KMS-11 (cell line): ENCODE results near the gene RNF44.
"Not testable (repeated sequence)": the region's sequence is repeated elsewhere in the genome, so short reads cannot be mapped to it uniquely, and the experiment has no call there.

ENCODE experiments used
- H2AFZ ChIP-seq: fragments of 200-600 bp; sonication (generic); 2 replicates; pipeline ENCODE4 v1.6.1; 2016; ENCODE audit warnings: antibody characterized with exemption, mixed run types, low read depth
- H3K27ac ChIP-seq: fragments of 200-600 bp; sonication (generic); 2 replicates; pipeline ENCODE4 v1.6.1; 2016; ENCODE audit warnings: mild to moderate bottlenecking, mixed run types
- H3K27me3 ChIP-seq: fragments of 200-600 bp; sonication (generic); 2 replicates; pipeline ENCODE4 v1.6.1; 2017; ENCODE audit warnings: mild to moderate bottlenecking, low read depth, mixed run types, moderate library complexity; ENCODE audit not compliant: insufficient read depth
- H3K36me3 ChIP-seq: fragments of 200-600 bp; sonication (generic); 2 replicates; pipeline ENCODE4 v1.6.1; 2017; ENCODE audit warnings: mild to moderate bottlenecking, mixed run types; ENCODE audit not compliant: insufficient read depth
- H3K4me1 ChIP-seq: fragments of 200-600 bp; sonication (generic); 2 replicates; pipeline ENCODE4 v1.6.1; 2016; ENCODE audit warnings: mild to moderate bottlenecking, low read depth, mixed run types; ENCODE audit not compliant: poor library complexity, severe bottlenecking
- H3K4me2 ChIP-seq: fragments of 200-600 bp; sonication (generic); 2 replicates; pipeline ENCODE4 v1.7.0; 2016; ENCODE audit warnings: mild to moderate bottlenecking, mixed run types
- H3K4me3 ChIP-seq: fragments of 200-600 bp; sonication (generic); IDR thresholded peaks from 2 replicates; pipeline ENCODE4 v1.6.1; 2017; ENCODE audit warnings: low read depth, low read length, mixed read lengths; ENCODE audit not compliant: insufficient read depth
- H3K79me2 ChIP-seq: fragments of 200-600 bp; sonication (generic); 2 replicates; pipeline ENCODE4 v1.6.1; 2016; ENCODE audit warnings: low read depth, mixed run types; ENCODE audit not compliant: insufficient read depth
- H3K9ac ChIP-seq: fragments of 200-600 bp; sonication (generic); 2 replicates; pipeline ENCODE4 v1.6.1; 2016; ENCODE audit warnings: mild to moderate bottlenecking, mixed run types
- H4K20me1 ChIP-seq: fragments of 200-600 bp; sonication (generic); 2 replicates; pipeline ENCODE4 v1.6.1; 2016; ENCODE audit warnings: mild to moderate bottlenecking, mixed run types; ENCODE audit not compliant: insufficient read depth
- TF ChIP-seq, protein P1 (sequence below): fragments of 200-600 bp; sonication (generic); conservative IDR thresholded peaks from 2 replicates; pipeline ENCODE4 v1.6.1; 2017; ENCODE audit warnings: low read depth, mild to moderate bottlenecking, antibody characterized with exemption, low read length, moderate library complexity, mixed read lengths

RNF44 gene

DNA sequence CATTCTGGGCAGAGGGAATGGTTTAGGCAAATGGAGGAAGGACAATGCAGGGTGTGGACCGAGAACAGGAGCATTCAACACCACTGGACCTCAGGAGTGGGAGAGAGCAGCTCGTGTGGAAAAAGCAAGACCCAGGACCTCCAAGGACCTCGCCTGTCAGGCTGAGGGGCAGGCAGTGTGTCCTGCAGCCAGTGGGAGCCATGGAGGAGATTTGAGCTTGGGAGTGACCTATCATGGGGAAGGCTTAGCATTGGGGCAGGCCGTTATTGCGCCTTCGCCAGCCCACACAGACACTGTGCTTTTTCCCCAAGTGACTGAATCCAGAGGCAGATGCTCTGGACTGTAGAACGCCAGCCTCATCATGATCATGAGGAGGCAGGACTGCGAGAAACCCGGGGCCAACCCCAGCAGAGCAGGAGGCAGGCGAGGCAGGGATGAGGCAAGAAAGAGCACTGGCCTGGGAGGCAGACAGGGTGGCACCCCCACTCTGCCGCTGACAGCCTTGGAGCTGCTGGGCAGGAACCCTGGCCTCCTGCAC lies 15.2 kb upstream of the RNF44 start:
- Histone ChIP-seq H3K27ac (no peak overlapping the region), H4K20me1 (no peaks in the 10 kb centered on the region), H3K79me2 (no peaks in the 10 kb centered on the region), H3K4me1 (no peaks in the 10 kb centered on the region), H3K36me3 (no peaks in the 10 kb centered on the region), H2AFZ (no peak overlapping the region), H3K4me3 (no peak overlapping the region), H3K27me3 (no peaks in the 10 kb centered on the region), H3K9ac (no peak overlapping the region), H3K4me2 (no peak overlapping the region)
- TF ChIP-seq, protein P1, sequence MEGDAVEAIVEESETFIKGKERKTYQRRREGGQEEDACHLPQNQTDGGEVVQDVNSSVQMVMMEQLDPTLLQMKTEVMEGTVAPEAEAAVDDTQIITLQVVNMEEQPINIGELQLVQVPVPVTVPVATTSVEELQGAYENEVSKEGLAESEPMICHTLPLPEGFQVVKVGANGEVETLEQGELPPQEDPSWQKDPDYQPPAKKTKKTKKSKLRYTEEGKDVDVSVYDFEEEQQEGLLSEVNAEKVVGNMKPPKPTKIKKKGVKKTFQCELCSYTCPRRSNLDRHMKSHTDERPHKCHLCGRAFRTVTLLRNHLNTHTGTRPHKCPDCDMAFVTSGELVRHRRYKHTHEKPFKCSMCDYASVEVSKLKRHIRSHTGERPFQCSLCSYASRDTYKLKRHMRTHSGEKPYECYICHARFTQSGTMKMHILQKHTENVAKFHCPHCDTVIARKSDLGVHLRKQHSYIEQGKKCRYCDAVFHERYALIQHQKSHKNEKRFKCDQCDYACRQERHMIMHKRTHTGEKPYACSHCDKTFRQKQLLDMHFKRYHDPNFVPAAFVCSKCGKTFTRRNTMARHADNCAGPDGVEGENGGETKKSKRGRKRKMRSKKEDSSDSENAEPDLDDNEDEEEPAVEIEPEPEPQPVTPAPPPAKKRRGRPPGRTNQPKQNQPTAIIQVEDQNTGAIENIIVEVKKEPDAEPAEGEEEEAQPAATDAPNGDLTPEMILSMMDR = no peak

DNA sequence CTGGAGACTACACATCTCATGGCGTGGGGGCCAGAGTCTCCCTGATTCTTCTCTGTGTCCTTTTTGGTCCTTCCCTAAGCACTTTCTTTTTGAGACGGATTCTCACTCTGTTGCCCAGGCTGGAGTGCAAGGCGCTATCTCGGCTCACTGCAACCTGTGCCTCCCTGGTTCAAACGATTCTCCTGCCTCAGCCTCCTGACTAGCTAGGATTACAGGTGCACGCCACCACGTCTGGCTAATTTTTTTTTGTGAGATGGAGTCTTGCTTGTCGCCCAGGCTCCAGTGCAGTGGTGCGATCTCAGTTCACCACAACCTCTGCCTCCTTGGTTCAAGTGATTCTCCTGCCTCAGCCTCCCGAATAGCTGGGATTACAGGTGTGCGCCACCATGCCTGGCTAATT lies 13.7 kb upstream of the RNF44 start:
- not testable (repeated sequence) for H3K4me3 ChIP-seq, H3K4me1 ChIP-seq, H3K79me2 ChIP-seq, H3K27me3 ChIP-seq, H2AFZ ChIP-seq, H3K27ac ChIP-seq, H3K4me2 ChIP-seq, H4K20me1 ChIP-seq, H3K36me3 ChIP-seq, H3K9ac ChIP-seq

DNA sequence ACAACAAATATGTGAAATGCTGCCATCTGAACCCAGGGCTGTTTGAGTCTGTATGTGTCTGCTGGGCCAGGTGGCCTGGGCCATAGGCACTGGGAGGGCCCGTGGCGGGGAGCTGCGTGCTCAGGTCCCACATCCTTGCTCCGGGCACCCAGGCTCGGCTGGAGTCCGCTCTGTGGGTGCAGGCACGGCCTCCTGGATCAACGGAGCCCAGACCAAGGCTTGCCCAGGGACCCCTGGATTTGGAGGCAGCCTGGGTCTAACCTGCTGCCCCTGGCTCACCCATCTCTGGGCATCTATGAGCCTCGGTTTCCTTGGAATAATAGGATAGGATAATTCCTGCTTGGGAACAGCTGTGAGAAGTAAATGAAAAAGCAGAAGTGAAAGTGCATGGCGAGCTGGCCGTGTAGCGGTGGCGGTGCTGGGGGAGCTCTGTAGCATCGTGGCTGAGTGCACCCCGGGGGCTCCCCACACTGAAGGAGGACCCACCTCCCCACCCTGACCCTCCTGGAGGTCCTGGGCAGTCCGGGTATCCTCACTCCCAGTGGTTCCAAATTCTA lies 13.2 kb upstream of the RNF44 start:
- no peaks in the 10 kb centered on the region for H3K79me2 ChIP-seq
- H3K36me3 ChIP-seq = no peaks in the 10 kb centered on the region
- no peak overlapping the region for H3K4me2 ChIP-seq
- no peak overlapping the region for H3K9ac ChIP-seq
- no peaks in the 10 kb centered on the region for H4K20me1 ChIP-seq
- H2AFZ ChIP-seq = no peak overlapping the region
- no peaks in the 10 kb centered on the region for H3K4me1 ChIP-seq
- no peak overlapping the region for H3K27ac ChIP-seq
- H3K4me3 ChIP-seq = no peak overlapping the region
- TF ChIP-seq, protein P1 = no peak
- no peaks in the 10 kb centered on the region for H3K27me3 ChIP-seq

DNA sequence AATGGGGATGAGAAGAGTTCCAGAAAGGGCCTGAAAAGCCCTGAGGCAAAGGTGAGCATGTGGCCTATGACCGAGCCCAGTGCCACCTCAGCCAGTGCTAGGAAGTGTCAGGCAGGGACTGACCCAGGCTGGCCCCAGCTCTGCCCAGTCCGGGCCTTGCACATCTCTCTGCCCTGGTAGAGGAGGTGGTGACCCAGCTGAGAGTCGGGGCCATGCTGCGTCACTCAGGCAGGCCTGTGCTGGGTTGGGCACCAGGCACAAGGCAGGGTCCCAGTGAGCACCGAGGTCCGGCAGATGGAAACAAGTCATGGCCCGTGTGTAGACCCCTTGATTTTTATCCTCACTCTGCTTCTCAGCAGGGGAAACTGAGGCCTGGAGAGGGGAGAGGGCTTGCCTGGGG lies 12.7 kb upstream of the RNF44 start:
- no peaks in the 10 kb centered on the region for H3K36me3 ChIP-seq
- H3K27ac ChIP-seq = no peak overlapping the region
- no peak overlapping the region for H3K9ac ChIP-seq
- no peak overlapping the region for H3K4me3 ChIP-seq
- no peak overlapping the region for H3K4me2 ChIP-seq
- H3K79me2 ChIP-seq = no peaks in the 10 kb centered on the region
- H2AFZ ChIP-seq = no peak overlapping the region
- H3K4me1 ChIP-seq = no peaks in the 10 kb centered on the region
- no peaks in the 10 kb centered on the region for H4K20me1 ChIP-seq
- TF ChIP-seq, protein P1 = no peak
- no peaks in the 10 kb centered on the region for H3K27me3 ChIP-seq

DNA sequence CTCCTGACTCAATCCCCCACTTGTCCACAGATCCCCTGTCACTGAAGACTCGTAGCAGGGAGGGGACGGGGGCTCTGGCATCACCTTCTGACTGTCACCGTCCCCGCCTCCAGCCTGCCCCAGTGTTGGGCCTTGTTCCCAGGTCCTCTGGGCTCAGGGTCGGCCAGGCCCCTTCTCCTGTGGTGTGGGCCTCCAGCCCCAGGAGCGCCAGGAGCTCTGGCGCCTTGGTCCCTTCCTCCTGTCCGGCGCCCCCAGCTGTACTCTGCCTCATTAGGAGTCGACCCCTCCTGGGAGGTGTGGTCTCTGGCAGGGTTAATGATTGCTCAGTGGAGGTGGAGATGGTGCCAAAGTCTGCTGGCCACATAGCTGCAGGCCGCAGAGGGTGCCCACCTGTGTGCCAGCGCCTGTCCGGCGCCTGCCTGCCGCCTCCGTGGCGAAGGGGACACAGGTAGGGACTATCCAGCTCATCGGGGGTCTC lies 11.8 kb upstream of the RNF44 start, which contains the start of gene CDHR2:
Gene CDHR2 (plus strand): TSS at position 376 of the 478 bp plus-strand sequence. CDS start 16,011 bp downstream, outside the sequence.
- peaks cover 5% of the 10 kb centered on the region for H3K4me1 ChIP-seq
- H4K20me1 ChIP-seq = no peaks in the 10 kb centered on the region
- H3K27me3 ChIP-seq = no peaks in the 10 kb centered on the region
- H2AFZ ChIP-seq = no peak within 1 kb of the TSS
- no peak within 1 kb of the TSS for H3K27ac ChIP-seq
- H3K9ac ChIP-seq = no peak within 1 kb of the TSS
- H3K4me3 ChIP-seq = no peak within 1 kb of the TSS
- TF ChIP-seq, protein P1 = no peak
- no peaks in the 10 kb centered on the region for H3K36me3 ChIP-seq
- no peak within 1 kb of the TSS for H3K4me2 ChIP-seq
- H3K79me2 ChIP-seq = no peaks in the 10 kb centered on the region
